Stimulated activated CD8-positive, alpha-beta memory T cell treated with anti-CD3 and anti-CD28 coated beads, Interleukin-4, amount 100 ng/mL, for 24 hours (primary cell): ENCODE data around the gene CCL8.

Experiments used
- DNase-seq: peaks from one replicate; pipeline ENCODE4 v3.0.0-alpha.2; 2020; ENCODE audit warnings: low read depth

Gene CCL8

DNA sequence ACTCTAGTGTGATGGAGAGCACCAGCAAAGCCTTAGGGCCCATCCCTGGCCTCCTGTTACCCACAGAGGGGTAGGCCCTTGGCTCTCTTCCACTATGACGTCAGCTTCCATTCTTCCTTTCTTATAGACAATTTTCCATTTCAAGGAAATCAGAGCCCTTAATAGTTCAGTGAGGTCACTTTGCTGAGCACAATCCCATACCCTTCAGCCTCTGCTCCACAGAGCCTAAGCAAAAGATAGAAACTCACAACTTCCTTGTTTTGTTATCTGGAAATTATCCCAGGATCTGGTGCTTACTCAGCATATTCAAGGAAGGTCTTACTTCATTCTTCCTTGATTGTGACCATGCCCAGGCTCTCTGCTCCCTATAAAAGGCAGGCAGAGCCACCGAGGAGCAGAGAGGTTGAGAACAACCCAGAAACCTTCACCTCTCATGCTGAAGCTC lies at the start of gene CCL8:
CCL8 (plus strand) TSS at position 397 of the 445 bp plus-strand sequence. CDS start 67 bp downstream, outside the sequence.
- no peak for DNase-seq

DNA sequence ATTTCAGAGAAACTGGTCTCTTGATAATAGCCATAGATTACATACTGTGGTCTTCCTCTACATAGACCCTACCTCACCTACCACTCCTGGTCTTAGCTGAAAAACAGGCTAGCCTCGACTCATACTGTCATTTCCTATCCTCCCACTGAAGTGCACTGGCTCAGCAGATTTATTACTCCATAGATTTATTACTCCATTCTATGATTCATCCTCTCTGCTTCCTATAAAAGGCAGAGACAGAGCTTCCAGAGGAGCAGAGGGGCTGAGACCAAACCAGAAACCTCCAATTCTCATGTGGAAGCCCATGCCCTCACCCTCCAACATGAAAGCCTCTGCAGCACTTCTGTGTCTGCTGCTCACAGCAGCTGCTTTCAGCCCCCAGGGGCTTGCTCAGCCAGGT lies 49.3 kb upstream of the CCL8 start, which contains the start of gene CCL7:
CCL7 (plus strand) TSS at position 253 of the 400 bp plus-strand sequence; CDS start at position 323, 70 bp downstream.
- DNase-seq, result no peak

DNA sequence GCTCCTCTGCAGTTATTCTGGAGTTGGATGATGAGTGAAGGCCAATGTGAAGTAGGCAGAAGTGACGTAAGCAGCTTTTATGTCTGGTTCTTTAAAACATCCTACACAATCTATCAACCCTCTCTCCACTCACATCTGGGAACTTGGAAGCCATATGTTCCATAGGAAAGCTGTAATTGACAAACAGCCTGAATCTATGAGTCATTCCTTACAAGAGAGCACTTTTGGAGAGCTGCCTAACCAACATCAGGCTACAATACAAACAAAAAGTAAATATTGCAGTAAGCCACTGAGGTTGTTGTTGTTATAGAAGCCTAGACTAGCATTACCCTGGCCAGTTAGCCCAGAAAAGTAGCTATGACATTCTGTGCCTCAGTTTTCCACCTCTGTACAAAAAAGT lies 43.4 kb upstream of the CCL8 start:
- no peak for DNase-seq

DNA sequence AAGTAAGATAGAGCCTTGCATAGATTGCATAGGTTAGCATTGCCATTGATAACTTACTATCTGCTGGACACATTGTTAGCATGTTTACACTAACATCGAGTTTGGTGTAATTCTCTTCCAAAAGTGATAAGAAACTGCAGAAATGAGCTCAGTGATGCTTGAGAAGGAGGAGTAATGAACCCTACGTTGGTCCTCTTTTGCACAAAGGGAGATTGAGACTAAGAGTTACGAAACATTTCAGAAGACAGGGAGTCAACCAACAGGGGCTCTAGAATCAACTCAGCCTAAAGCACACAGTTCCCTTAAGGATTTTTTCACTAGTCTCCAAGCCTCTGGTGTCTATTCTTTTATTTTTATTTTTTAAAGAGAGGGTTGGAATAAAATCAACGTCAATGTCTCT lies 42.4 kb upstream of the CCL8 start:
- DNase-seq, result no peak

DNA sequence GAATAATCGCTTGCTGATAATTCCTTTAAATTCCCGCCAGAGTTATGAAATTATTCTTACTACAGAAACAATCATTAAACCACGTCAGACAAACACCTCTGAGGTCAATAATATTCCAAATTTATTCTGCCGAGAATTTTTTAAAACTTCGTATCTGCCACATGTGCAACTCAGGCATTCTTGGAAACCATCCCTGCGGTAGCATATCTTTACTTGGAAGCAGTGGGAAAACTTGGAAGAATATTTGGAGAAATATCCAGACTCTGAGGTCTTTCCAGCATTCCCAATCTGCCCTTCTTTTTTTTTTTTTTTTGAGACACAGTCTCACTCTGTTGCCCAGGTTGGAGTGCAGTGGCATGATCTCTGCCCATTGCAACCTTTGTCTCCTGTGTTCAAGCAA lies 35.7 kb upstream of the CCL8 start:
- no peak for DNase-seq

DNA sequence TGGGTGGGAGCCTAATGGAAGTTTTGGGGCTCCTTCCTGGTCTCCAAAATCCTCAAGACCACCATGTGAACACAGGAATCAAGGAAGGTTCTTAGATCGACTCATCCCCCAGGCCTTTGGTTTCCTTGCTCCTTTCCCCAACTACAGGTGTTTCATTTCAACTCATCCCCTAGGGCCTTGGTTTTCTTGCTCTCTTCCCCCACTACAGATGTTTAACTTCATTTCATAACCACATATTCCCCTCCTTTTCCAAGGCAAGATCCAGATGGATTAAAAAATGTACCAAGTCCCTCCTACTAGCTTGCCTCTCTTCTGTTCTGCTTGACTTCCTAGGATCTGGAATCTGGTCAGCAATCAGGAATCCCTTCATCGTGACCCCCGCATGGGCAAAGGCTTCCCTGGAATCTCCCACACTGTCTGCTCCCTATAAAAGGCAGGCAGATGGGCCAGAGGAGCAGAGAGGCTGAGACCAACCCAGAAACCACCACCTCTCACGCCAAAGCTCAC lies 33.9 kb upstream of the CCL8 start, which contains the start of gene CCL11:
CCL11 (plus strand) TSS at position 457 of the 507 bp plus-strand sequence. CDS start 67 bp downstream, outside the sequence.
- no peak for DNase-seq

DNA sequence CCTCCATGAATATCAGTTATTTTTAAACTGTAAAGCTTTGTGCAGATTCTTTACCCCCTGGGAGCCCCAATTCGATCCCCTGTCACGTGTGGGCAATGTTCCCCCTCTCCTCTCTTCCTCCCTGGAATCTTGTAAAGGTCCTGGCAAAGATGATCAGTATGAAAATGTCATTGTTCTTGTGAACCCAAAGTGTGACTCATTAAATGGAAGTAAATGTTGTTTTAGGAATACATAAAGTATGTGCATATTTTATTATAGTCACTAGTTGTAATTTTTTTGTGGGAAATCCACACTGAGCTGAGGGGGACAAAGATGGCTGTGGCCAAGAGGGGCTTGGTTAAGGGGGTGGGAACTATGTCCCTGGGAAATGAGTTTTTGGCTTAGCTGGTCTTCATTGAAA lies 31.4 kb upstream of the CCL8 start:
- no peak for DNase-seq

DNA sequence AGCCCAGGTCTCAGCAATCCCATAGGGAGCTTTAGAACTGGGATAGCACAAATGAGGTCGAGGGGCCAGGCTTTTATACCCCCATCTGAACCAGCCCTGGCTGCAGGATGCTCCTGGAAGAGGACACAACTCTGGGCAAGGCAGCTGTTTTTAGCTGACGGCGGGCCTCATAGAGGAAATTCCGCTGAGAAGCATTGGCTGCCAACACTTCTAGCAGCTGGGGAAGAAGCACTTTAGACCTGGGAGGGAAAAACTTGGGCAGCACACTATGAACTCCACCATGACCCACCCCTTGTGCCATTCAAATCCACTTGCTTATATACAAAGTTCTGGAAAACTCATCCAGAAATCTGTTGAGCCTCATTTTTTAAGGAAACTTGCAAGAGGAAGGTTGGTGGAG lies 28.6 kb upstream of the CCL8 start:
- DNase-seq, result no peak

DNA sequence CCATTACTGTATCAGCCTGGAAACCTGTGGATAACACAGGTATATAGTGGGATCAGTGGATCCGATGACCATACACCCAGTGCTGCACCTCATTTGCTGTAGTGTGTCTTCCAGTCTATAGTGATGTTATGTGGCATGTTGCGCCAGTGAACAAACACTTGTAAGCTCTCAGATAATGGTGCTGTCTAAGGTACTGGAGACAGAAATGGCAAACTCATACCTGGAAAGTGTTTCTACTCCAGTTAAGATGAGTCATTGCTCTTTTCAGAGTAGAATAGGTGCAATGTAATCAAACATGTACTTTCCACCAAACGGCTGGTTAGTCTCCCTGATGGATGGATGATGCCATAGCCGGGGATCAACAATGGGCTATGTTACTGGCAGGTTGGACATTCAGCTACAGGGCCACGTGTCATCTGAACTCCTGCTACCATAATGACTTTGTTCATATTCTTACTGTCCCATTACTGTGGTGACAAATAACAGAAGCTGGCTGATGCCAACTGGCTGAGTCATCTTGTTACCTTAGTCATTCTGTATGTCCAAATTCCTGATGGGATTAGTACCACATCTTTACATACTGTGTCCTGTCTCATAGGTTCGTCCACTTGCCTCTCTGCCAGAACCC lies 27.4 kb upstream of the CCL8 start:
- DNase-seq, result no peak

DNA sequence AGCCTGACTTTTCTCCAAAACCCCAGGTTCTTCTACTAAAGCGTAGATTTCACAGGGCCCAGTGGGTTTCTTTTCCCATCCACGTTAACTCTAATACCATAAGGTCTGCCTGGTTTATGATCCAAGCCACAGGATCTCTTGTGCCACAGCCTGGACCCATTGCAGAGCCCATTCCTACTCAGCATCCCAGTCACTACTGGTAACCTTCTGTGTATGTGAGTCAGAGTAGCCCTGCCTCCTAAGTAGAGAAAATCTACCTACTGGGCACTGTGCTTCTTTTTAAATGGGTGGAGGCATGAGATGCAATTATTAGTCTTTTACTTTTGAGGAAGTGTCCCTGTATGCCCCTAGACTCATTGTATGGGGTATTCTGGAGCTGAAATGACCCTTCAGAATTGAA lies 20.2 kb upstream of the CCL8 start:
- DNase-seq, result no peak

DNA sequence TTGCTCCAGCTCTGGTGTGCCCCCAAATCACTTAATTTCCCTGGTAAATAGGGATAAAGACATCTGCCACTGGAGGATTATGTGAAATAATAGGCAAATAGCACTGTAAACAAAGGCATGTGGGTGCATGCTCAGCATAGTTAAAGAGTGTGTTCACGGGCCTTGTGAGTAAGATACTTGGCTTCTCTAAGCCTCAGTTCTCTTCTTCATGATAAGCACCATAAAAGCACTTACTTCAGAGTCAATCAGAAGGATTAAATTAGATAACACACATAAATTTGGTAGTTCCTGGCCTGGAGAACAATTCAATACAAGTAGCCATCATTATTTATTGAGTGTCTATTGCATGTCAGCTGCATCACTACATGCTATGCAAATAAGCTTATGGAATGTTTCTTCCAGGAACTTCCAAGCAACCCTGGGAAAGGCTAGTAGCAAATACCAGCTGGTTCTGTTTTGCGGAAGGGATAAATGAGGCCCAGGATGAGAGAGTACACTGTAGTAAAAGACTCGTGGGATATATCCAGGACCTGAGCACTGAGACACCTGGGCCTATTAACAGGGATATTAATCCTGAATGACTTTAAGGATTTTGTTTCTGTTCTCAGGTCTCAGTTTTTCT lies 19.2 kb upstream of the CCL8 start:
- no peak for DNase-seq

DNA sequence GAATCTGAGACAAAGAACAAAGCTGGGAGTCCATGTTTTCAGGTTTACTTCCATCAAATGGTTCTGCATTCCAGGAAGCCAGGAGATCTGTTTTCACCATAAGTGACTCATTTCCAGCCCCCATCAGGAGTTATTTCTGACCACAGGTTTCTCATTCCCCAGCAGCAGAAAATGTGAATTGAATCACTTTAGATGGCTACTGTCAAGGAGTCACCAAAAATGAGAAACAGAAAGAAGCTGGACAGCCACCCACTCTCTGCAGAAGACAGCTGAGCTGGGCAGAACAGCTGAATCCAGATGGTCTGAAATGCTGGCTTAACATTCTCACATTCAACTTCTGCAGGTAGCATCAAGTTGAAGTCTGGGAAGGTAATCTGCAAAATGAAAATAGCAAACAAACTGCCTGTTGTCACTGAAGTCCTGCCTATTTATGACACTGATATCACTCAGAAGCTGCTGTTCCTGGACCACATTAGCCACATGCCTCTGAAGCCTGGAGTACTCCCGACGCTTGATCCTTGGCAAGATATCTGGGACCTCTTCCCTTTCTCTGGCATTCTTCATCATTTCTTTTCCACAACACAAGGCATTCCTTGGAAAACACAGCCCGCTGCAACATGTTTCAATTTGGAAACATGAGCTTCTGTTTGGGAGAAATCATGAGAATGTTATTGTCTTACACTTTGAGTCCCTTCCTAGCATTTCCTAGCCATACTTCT lies 18.4 kb upstream of the CCL8 start:
- DNase-seq, result no peak

DNA sequence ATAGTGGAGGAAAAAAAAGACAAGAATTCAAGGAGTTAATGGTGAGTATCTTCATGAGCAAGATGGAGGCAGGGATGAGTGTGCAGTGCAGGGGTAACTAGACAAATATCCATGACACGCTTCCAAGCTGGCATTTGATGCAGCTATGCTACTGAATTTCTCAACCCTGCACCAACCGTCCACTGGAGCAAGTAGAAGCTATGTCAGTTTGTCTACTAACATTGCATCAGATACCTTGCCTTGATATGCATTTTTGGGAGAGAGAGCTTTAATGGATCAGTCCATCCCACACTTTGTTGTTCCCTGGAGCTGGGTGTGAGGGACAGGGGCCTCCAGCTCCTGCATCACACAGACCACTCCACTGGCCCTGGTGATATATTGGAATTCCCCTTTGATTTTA lies 17.2 kb upstream of the CCL8 start:
- no peak for DNase-seq

DNA sequence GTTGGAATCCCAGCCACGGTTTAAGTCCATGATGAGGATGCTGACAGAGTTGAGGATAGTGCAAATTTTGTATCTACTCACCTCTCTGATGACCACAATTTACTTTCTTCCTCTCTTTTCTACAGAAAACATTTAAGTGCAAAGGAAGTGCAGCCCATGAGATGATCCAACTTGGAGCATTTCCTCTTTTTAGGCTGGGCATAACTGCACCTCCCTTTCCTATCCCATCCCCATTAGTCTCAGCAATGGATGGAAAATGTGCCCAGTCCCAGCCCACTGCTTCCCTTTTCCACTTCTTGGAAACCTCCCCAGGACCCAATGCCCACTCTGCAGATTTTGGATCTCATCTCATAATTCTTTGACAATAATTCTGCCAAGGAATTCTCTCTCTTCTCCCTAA lies 16.6 kb upstream of the CCL8 start:
- DNase-seq, result no peak

DNA sequence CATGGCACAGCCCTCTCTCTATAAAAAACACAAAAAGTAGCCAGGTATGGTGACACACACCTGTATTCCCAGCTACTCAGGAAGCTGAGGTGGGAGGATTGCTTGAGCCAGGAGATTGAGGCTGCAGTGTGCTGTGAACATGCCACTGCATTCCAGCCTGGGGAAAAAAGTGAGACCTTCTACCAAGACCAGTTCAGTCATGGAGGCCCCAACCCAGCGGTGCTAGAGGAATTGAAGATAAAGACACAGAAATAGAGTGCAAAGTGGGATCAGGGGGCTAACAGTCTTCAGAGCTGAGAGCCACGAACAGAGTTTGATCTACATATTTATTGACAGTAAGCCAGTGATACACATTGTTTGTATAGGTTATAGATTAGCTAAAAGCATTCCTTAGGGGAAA lies 15.6 kb upstream of the CCL8 start:
- DNase-seq, result no peak

DNA sequence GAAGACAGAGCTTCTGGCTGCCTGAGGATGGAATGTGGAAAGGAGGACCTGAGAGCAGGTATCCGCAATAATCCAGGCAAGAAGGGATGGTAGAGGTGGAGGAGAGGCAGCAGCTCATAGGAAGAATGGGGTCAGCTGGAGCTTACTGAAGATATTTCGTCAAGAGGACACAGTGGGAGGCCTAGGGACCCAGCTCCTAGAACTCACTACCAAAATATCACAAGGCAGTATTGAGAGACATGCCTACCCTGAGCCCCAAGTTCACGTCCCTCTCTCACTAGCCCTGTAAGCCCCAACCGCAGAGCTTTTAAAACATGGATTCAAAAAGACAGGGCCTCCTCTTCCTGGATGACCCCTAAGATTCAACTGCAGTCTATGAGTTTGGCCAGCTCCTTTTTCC lies 14.2 kb upstream of the CCL8 start:
- DNase-seq, result no peak

DNA sequence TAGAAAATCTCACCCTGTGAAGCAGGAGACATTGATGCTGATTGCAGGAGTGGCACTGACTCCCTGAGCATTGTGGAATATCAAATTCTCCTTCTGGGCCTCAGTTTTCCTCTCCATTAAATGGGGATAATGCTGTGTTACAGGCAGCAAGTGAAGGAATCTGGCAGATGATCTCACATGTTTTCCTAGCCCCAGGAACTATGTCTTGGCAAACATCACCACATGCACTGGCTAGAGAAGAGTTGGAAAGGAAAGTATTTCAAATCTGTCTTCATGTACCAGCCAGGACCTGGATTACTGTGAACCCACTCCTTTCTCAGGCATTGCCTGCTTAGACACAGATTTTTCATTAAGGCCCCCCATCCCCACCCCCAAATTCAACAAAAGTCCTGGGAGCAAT lies 13.6 kb upstream of the CCL8 start:
- DNase-seq, result no peak

DNA sequence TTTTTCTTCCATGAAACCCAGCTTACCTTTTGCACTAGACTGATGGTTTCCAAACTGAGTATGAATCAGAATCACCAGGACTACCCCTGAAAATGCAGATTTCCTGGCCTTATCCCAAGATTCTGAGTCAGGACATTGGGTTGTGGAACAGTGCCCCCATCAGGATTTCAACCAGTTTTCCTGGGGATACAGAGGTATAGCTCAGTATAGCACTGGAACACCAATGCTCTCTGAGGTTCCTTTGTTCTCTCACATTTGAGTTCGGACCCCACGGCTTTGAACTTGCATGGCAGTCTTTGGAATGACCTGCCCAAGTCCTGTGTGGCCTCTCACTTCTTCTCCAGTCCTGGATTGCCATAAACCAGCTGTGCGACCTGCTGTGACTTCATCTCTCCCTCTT lies 12.8 kb upstream of the CCL8 start:
- DNase-seq, result no peak

DNA sequence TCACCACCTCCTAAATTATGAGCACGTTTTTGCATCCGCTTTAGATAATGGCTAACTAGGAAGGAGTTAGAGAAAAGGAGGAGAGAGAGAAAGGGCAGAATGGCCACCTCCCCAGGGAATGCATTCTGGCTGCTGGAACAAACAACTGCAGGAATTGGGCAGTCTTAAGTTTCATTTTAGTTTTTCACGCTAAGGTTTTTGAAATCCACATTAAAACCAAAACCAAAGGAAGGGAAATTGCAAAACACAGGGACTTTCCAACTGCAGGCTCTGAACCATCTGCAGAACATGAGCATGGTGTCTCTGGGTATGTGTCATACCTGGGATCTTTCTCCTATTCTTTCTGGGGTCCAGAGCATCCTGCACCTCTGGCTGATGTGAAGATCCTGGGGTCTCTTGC lies 12.1 kb upstream of the CCL8 start:
- no peak for DNase-seq

DNA sequence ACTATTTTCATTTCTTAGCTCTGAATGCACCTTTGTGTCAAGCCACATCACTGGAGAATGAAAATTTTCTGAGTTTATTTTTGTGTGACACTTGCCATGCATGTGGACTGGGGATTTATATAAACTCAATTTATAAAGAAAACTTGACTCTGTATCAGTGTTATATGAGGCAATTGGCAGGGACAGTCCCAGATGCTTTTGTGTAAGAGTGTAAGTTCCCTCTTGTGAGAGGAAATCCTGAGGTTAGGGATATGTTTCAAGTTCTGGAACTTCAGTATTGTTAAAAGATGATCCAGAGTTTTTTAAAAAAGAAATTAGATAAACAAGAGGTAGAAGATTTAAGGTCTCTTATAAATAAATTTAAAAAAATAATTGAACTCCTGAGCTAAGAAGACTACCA lies 10.9 kb upstream of the CCL8 start:
- no peak for DNase-seq

DNA sequence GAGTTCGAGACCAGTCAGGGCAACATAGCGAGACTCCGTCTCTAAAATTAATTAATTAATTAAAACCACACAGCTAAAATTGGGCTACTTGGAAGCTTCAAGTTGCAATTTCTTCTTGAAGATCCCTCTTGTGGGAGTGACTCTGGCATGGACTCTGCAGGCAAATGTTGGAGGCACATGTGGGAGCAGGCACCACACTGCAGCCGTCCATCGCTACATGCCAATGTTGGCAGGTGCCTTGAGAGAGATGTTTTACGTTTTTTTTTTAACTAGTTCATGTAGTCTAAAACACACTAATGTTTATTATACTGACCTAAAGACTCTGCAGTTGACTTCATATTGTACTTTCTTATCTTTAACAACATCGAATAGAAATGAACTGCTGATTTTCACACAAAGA lies 7.9 kb upstream of the CCL8 start:
- no peak for DNase-seq

DNA sequence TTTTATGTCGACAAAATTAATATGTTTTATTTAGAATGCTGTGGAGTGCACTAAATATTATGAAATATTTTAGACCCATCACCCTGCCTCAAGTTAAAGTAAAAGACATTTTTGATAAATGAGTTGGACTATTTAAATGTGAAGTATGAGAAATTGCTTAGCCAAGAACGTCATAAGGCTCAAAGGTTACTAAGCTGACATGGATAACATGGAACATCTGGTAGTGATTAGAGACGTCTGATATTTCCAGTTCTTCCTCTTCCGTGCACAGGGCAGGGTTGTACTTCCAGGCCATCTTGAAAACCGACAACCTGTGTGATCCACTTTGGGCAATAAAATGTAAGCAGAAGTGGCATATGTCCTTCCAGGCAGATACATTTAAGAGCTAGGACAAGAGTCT lies 7.2 kb upstream of the CCL8 start:
- no peak for DNase-seq

DNA sequence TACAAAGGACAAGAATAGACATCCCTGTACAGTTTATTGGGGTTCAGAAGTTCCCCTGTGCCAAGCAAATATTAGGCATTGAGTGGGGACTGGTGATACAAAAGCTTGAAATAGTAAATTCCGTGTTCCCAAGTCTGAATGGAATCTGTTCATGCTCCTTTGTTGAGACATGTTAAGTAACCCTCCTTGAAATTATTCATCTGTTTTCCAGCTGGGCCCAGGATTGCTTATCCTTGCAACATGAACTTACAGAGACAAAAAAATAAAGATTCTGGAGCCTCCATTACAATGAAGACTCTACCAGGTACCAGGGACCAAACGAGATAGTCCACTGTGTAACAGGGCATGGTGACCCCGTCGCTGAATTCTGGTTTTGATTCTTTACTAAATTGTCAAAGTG lies 6.1 kb upstream of the CCL8 start:
- DNase-seq, result no peak
